Endothelial cell of umbilical vein (primary cell): ENCODE data around the gene MANEAL. TPM values are rescaled to one million over a fixed set of nuclear protein-coding genes. Genes with fewer than 3 reads are reported as not detected.

Experiments
- BruUV-seq: library from RNA; stranded (reverse); fragments of 400-500 nt; replicated peaks from 2 replicates; lab custom pipeline; 2021; lab: Mats Ljungman, UMichigan
- CTCF ChIA-PET: fragments of 300-600, 350-600 bp; sonication (Branson Sonifier 250); formaldehyde crosslinking; loops from one replicate; lab custom pipeline; 2021; ENCODE audit warnings: antibody characterized with exemption, inconsistent platforms; lab: Charles Lee
- POLR2A ChIA-PET: fragments of 300-600, 350-600 bp; sonication (Branson Sonifier 250); formaldehyde crosslinking; loops from one replicate; lab custom pipeline; 2021; ENCODE audit warnings: antibody characterized with exemption, inconsistent platforms; lab: Charles Lee
- DNase-seq: peaks from one replicate; pipeline ENCODE4 v3.0.0-alpha.2; 2011; ENCODE audit warnings: low read depth, low spot score
- FAIRE-seq: peaks from 2 replicates; lab custom pipeline; 2011; peaks lifted over from hg19 to GRCh38; lab: Jason Lieb, UNC
- H2AFZ ChIP-seq: 2 replicates; pipeline ENCODE4 v1.6.0; 2012; ENCODE audit warnings: low read depth, low read length, control low read depth, inconsistent platforms
- H3K27ac ChIP-seq: 2 replicates; pipeline ENCODE4 v1.5.1; 2011; ENCODE audit warnings: low read depth, mild to moderate bottlenecking, control low read depth, low read length, moderate library complexity; ENCODE audit not compliant: insufficient read depth
- H3K27me3 ChIP-seq, 2 experiments: 2 replicates each; pipeline versions ENCODE4 v1.6.0 to v1.6.1; 2011; ENCODE audit warnings: low read length in 2 of 2, mixed read lengths in 1 of 2; ENCODE audit not compliant: control insufficient read depth in 2 of 2, insufficient read depth in 2 of 2
- H3K36me3 ChIP-seq, 2 experiments: 2 replicates in 1 of 2; 3 replicates in 1 of 2; pipeline ENCODE4 v1.5.1; 2011; ENCODE audit warnings: low read length in 2 of 2, mild to moderate bottlenecking in 1 of 2, moderate library complexity in 1 of 2; ENCODE audit not compliant: control insufficient read depth in 2 of 2, insufficient read depth in 2 of 2; ENCODE audit errors: extremely low read depth in 1 of 2
- H3K4me1 ChIP-seq: 3 replicates; pipeline ENCODE4 v1.5.1; 2011; ENCODE audit warnings: mild to moderate bottlenecking, low read length; ENCODE audit not compliant: control insufficient read depth, insufficient read depth; ENCODE audit errors: extremely low read depth
- H3K4me2 ChIP-seq: 2 replicates; pipeline ENCODE4 v1.6.1; 2011; ENCODE audit warnings: low read length, control low read depth, mixed read lengths; ENCODE audit not compliant: insufficient read depth
- H3K4me3 ChIP-seq, 3 experiments: fragments of 200-600 bp in 1 of 3; sonication (generic), shearing (Covaris generic) in 1 of 3; replicated peaks in 1 of 3; 2 replicates each; pipeline ENCODE4 v1.5.1; 2011 to 2016; ENCODE audit warnings: control low read depth in 3 of 3, low read length in 3 of 3, mild to moderate bottlenecking in 2 of 3, inconsistent platforms in 1 of 3, low read depth in 1 of 3, moderate library complexity in 1 of 3; ENCODE audit not compliant: insufficient read depth in 1 of 3
- H3K79me2 ChIP-seq: 2 replicates; pipeline ENCODE4 v1.6.0; 2012; ENCODE audit warnings: low read length, inconsistent platforms; ENCODE audit not compliant: control insufficient read depth, insufficient read depth
- H3K9ac ChIP-seq: replicated peaks from 2 replicates; pipeline ENCODE3; 2011; ENCODE audit warnings: low read length, control low read depth; ENCODE audit not compliant: insufficient read depth; ENCODE audit errors: extremely low read depth
- H3K9me1 ChIP-seq: replicated peaks from 3 replicates; pipeline ENCODE4 v1.6.0; 2011; ENCODE audit warnings: mild to moderate bottlenecking, low read length; ENCODE audit not compliant: control insufficient read depth, insufficient read depth; ENCODE audit errors: extremely low read depth
- H3K9me3 ChIP-seq: replicated peaks from 2 replicates; pipeline ENCODE4 v1.5.1; 2012; ENCODE audit warnings: low read length, inconsistent platforms; ENCODE audit not compliant: control insufficient read depth, insufficient read depth
- H4K20me1 ChIP-seq: replicated peaks from 2 replicates; pipeline ENCODE3; 2011; ENCODE audit warnings: mild to moderate bottlenecking, low read length; ENCODE audit not compliant: control insufficient read depth, insufficient read depth; ENCODE audit errors: extremely low read depth
- EZH2 ChIP-seq: IDR thresholded peaks from 2 replicates; pipeline ENCODE4 v1.6.1; 2012; ENCODE audit warnings: borderline replicate concordance, low read depth, mild to moderate bottlenecking, moderate library complexity, low read length, inconsistent platforms; ENCODE audit not compliant: severe bottlenecking
- FOS ChIP-seq: IDR thresholded peaks from 2 replicates; pipeline ENCODE4 v1.6.1; 2011; ENCODE audit warnings: mild to moderate bottlenecking, low read length, moderate library complexity, borderline replicate concordance; ENCODE audit not compliant: insufficient read depth
- GATA2 ChIP-seq: IDR thresholded peaks from 2 replicates; pipeline ENCODE4 v1.7.0; 2011; ENCODE audit warnings: low read depth, mild to moderate bottlenecking, moderate library complexity, mixed read lengths, low read length; ENCODE audit not compliant: insufficient read length, insufficient read depth
- JUN ChIP-seq: IDR thresholded peaks from 2 replicates; pipeline ENCODE4 v1.6.1; 2011; ENCODE audit warnings: borderline replicate concordance, low read depth; ENCODE audit not compliant: insufficient read length, insufficient read depth
- MYC ChIP-seq: IDR thresholded peaks from one replicate; pipeline ENCODE4 v1.6.1; 2011; ENCODE audit warnings: mild to moderate bottlenecking, low read depth, low read length
- POLR2A ChIP-seq: IDR thresholded peaks from 2 replicates; pipeline ENCODE4 v1.6.1; 2012; ENCODE audit warnings: low read depth, mild to moderate bottlenecking, control low read depth, low read length
- POLR2AphosphoS5 ChIP-seq: IDR thresholded peaks from 2 replicates; pipeline ENCODE4 v1.6.1; 2012; ENCODE audit warnings: low read depth, mild to moderate bottlenecking, control low read depth, low read length, moderate library complexity; ENCODE audit not compliant: insufficient read depth
- dilution Hi-C: fragments of 300-500 bp; cut with MboI; formaldehyde crosslinking; loops from one replicate; pipeline ENCODE4 v1.15.0; 2019; ENCODE audit warnings: low sequenced_read_pairs; ENCODE audit not compliant: extremely low pct_ligation_motif_present
- intact Hi-C: fragments of 100-400 bp; cut with micrococcal nuclease; formaldehyde crosslinking; loops from one replicate; pipeline ENCODE4 v1.10.0; 2022
- polyA plus RNA-seq, 4 experiments: library from polyadenylated mRNA; depleted of rRNA in 3 of 4; stranded (reverse) in 3 of 4; unstranded in 1 of 4; fragments of >200 nt; gene quantifications; 2 replicates each; pipeline versions ENCODE4 v1.2.1 to v1.2.3, GENCODE V29; 2011 to 2012; ENCODE audit warnings: missing spikeins in 1 of 4
- total RNA-seq: library from RNA; stranded (reverse); gene quantifications from 2 replicates; pipeline ENCODE4 v1.2.3, GENCODE V29; 2021
- TF ChIP-seq, protein P1 (sequence below), 2 donors: IDR thresholded peaks; 1 replicate in 1 of 2; 2 replicates in 1 of 2; pipeline ENCODE4 v1.5.1; 2011; ENCODE audit warnings: low read length in 2 of 2, mild to moderate bottlenecking in 2 of 2, moderate library complexity in 2 of 2, control low read depth in 1 of 2, inconsistent platforms in 1 of 2, low read depth in 1 of 2; ENCODE audit not compliant: insufficient read depth in 1 of 2; ENCODE audit errors: extremely low read depth in 1 of 2
- TF ChIP-seq, protein P2 (sequence below): IDR thresholded peaks from 2 replicates; pipeline ENCODE4 v1.6.1; 2011; ENCODE audit not compliant: insufficient read depth, insufficient read length

The MANEAL gene
- total and polyA plus RNA-seq, 2 donors (not counting 3 experiments of a cell fraction or from before 2014, with no cell fraction given): 0.66 to 1.3 TPM

DNA sequence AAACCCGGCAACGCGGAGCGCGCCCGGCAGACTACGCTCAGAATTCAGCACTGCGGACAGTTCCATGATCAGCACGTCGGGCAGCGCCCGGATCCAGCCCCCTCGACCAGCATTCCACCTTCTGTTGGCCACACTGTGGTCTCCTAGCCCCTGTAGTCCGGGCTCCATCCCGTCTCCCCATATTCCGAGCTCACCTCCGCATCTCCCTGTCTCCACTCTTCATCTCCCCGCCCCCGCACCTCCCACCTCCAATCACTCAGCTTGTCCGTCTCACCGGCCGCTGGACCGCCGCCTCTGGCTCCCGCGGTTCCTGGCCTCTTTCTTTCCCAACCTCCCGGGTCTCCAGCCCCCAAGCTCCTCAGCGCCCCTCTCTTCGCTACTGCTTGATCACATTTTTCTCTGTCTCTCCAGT, 29.2 kb upstream of the MANEAL start:
- no TSS peak for BruUV-seq
- H3K27ac ChIP-seq: no peak overlapping the region
- CTCF ChIA-PET: no interaction called here
- H3K4me2 ChIP-seq: no peak overlapping the region
- no peak overlapping the region for H3K9ac ChIP-seq
- H3K36me3 ChIP-seq: no peaks in the 10 kb centered on the region
- no peak overlapping the region for H3K4me3 ChIP-seq
- DNase-seq (peak; percentile 21), FAIRE-seq (peak; percentile 33)
- TF ChIP-seq GATA2: no peak
- TF ChIP-seq JUN: no peak
- no peak for TF ChIP-seq POLR2AphosphoS5
- TF ChIP-seq, protein P1, sequence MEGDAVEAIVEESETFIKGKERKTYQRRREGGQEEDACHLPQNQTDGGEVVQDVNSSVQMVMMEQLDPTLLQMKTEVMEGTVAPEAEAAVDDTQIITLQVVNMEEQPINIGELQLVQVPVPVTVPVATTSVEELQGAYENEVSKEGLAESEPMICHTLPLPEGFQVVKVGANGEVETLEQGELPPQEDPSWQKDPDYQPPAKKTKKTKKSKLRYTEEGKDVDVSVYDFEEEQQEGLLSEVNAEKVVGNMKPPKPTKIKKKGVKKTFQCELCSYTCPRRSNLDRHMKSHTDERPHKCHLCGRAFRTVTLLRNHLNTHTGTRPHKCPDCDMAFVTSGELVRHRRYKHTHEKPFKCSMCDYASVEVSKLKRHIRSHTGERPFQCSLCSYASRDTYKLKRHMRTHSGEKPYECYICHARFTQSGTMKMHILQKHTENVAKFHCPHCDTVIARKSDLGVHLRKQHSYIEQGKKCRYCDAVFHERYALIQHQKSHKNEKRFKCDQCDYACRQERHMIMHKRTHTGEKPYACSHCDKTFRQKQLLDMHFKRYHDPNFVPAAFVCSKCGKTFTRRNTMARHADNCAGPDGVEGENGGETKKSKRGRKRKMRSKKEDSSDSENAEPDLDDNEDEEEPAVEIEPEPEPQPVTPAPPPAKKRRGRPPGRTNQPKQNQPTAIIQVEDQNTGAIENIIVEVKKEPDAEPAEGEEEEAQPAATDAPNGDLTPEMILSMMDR (IDR thresholded peaks at IDR 0.05; ENCODE audit: extremely low read depth in 1 of 2, insufficient read depth in 1 of 2, low read depth in 1 of 2, low read length in 2 of 2): no peak
- no peak for TF ChIP-seq FOS
- TF ChIP-seq, protein P2, sequence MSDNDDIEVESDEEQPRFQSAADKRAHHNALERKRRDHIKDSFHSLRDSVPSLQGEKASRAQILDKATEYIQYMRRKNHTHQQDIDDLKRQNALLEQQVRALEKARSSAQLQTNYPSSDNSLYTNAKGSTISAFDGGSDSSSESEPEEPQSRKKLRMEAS: no peak
- no peak for TF ChIP-seq POLR2A
- TF ChIP-seq EZH2: no peak
- no peak for TF ChIP-seq MYC
- H3K4me1 ChIP-seq: no peaks in the 10 kb centered on the region
- H3K9me3 ChIP-seq: no peaks in the 10 kb centered on the region
- dilution Hi-C loops (no loop called here), intact Hi-C loops (no loop called here)
- H2AFZ ChIP-seq: no peak overlapping the region
- POLR2A ChIA-PET: no interaction called here
- no peaks in the 10 kb centered on the region for H4K20me1 ChIP-seq
- no peaks in the 10 kb centered on the region for H3K9me1 ChIP-seq
- peaks cover 25 to 36% of the 10 kb centered on the region in 2 experiments for H3K27me3 ChIP-seq
- H3K79me2 ChIP-seq: no peaks in the 10 kb centered on the region
